H9 (cell line): ENCODE data around the gene FBXO47. TPM values are rescaled to one million over a fixed set of nuclear protein-coding genes. Genes with fewer than 3 reads are reported as not detected.

ENCODE experiments used
- DNase-seq: peaks from one replicate; pipeline ENCODE4 v3.0.0-alpha.2; 2017
- H2AFZ ChIP-seq: one replicate; pipeline ENCODE4 v1.6.1; 2013; ENCODE audit warnings: mild to moderate bottlenecking, low read length, control low read depth, moderate library complexity
- H2AK5ac ChIP-seq: 2 replicates; pipeline ENCODE4 v1.6.1; 2013; ENCODE audit warnings: low read length, control low read depth, mixed read lengths; ENCODE audit not compliant: insufficient read length
- H2BK120ac ChIP-seq: one replicate; pipeline ENCODE4 v1.6.1; 2013; ENCODE audit warnings: low read depth, mild to moderate bottlenecking, low read length, control low read depth, inconsistent platforms; ENCODE audit not compliant: poor library complexity, severe bottlenecking
- H2BK12ac ChIP-seq: 2 replicates; pipeline ENCODE4 v1.6.1; 2013; ENCODE audit warnings: low read length, control low read depth, mixed read lengths, low read depth; ENCODE audit not compliant: insufficient read length
- H2BK15ac ChIP-seq: 2 replicates; pipeline ENCODE4 v1.6.1; 2013; ENCODE audit warnings: low read depth, low read length, control low read depth
- H2BK20ac ChIP-seq: one replicate; pipeline ENCODE4 v1.6.1; 2013; ENCODE audit warnings: low read depth, mild to moderate bottlenecking, low read length, control low read depth, inconsistent platforms; ENCODE audit not compliant: poor library complexity, severe bottlenecking
- H2BK5ac ChIP-seq: 2 replicates; pipeline ENCODE4 v1.6.1; 2013; ENCODE audit warnings: low read length, control low read depth, mixed read lengths; ENCODE audit not compliant: insufficient read length
- H3K14ac ChIP-seq: 2 replicates; pipeline ENCODE4 v1.6.1; 2013; ENCODE audit warnings: low read length, control low read depth; ENCODE audit not compliant: insufficient read depth
- H3K18ac ChIP-seq: 2 replicates; pipeline ENCODE4 v1.6.1; 2013; ENCODE audit warnings: low read depth, mild to moderate bottlenecking, mixed read lengths, low read length, control low read depth; ENCODE audit not compliant: insufficient read length
- H3K23ac ChIP-seq: 2 replicates; pipeline ENCODE4 v1.6.1; 2013; ENCODE audit warnings: low read length, control low read depth, mixed read lengths, low read depth; ENCODE audit not compliant: insufficient read length
- H3K23me2 ChIP-seq: 2 replicates; pipeline ENCODE4 v1.6.1; 2013; ENCODE audit warnings: low read depth, mild to moderate bottlenecking, mixed read lengths, low read length, control low read depth; ENCODE audit not compliant: insufficient read length, poor library complexity, severe bottlenecking
- H3K27ac ChIP-seq: 2 replicates; pipeline ENCODE4 v1.5.1; 2013; ENCODE audit warnings: low read length, control low read depth, mixed read lengths, low read depth; ENCODE audit not compliant: insufficient read length
- H3K27me3 ChIP-seq: 2 replicates; pipeline ENCODE4 v1.6.1; 2013; ENCODE audit warnings: low read length, control low read depth, inconsistent platforms; ENCODE audit not compliant: insufficient read depth
- H3K4ac ChIP-seq: 2 replicates; pipeline ENCODE4 v1.6.1; 2013; ENCODE audit warnings: low read depth, mild to moderate bottlenecking, control low read depth, inconsistent platforms, low read length, moderate library complexity
- H3K4me1 ChIP-seq: 2 replicates; pipeline ENCODE4 v1.6.1; 2013; ENCODE audit warnings: low read length, control low read depth, inconsistent platforms; ENCODE audit not compliant: insufficient read depth
- H3K4me2 ChIP-seq: 2 replicates; pipeline ENCODE4 v1.6.1; 2013; ENCODE audit warnings: low read length, control low read depth, mixed read lengths; ENCODE audit not compliant: insufficient read length, insufficient read depth
- H3K56ac ChIP-seq: 2 replicates; pipeline ENCODE4 v1.6.1; 2013; ENCODE audit warnings: low read depth, mild to moderate bottlenecking, mixed read lengths, low read length, control low read depth; ENCODE audit not compliant: insufficient read length
- H3K79me1 ChIP-seq: 2 replicates; pipeline ENCODE4 v1.6.1; 2013; ENCODE audit warnings: low read depth, mild to moderate bottlenecking, moderate library complexity, low read length, control low read depth, inconsistent platforms; ENCODE audit not compliant: insufficient read depth, poor library complexity, severe bottlenecking
- H3K79me2 ChIP-seq: 2 replicates; pipeline ENCODE4 v1.6.1; 2013; ENCODE audit warnings: low read length, control low read depth, inconsistent platforms; ENCODE audit not compliant: insufficient read depth
- H3K9ac ChIP-seq: 2 replicates; pipeline ENCODE4 v1.6.1; 2013; ENCODE audit warnings: low read length, control low read depth, mixed read lengths; ENCODE audit not compliant: insufficient read length; ENCODE audit errors: extremely low read depth
- H3K9me3 ChIP-seq: one replicate; pipeline ENCODE4 v1.6.1; 2013; ENCODE audit warnings: low read depth, low read length, inconsistent platforms; ENCODE audit not compliant: control insufficient read depth
- H3T11ph ChIP-seq: one replicate; pipeline ENCODE4 v1.6.1; 2013; ENCODE audit warnings: mild to moderate bottlenecking, low read length, control low read depth, inconsistent platforms
- H4K20me1 ChIP-seq: one replicate; pipeline ENCODE4 v1.6.1; 2013; ENCODE audit not compliant: control insufficient read depth, insufficient read length, insufficient read depth
- H4K5ac ChIP-seq: 2 replicates; pipeline ENCODE4 v1.6.1; 2013; ENCODE audit warnings: low read depth, mild to moderate bottlenecking, mixed read lengths, low read length, control low read depth; ENCODE audit not compliant: insufficient read length
- H4K8ac ChIP-seq: replicated peaks from 2 replicates; pipeline ENCODE4 v1.6.1; 2013; ENCODE audit warnings: low read length, control low read depth, mixed read lengths, low read depth; ENCODE audit not compliant: insufficient read length
- H4K91ac ChIP-seq: 2 replicates; pipeline ENCODE4 v1.6.1; 2013; ENCODE audit warnings: low read depth, mild to moderate bottlenecking, moderate library complexity, mixed read lengths, low read length, control low read depth; ENCODE audit not compliant: insufficient read length
- H3K27ac Mint-ChIP-seq, 3 experiments: 2 replicates in 2 of 3; 3 replicates in 1 of 3; pipeline ENCODE4 v1.8.0; 2020 to 2021; ENCODE audit warnings: mixed read lengths in 3 of 3, mild to moderate bottlenecking in 1 of 3, moderate library complexity in 1 of 3
- H3K27me3 Mint-ChIP-seq: 2 replicates; pipeline ENCODE4 v1.8.0; 2021; ENCODE audit warnings: low read depth, mild to moderate bottlenecking, moderate library complexity, mixed read lengths
- H3K36me3 Mint-ChIP-seq, 3 experiments: 2 replicates in 2 of 3; 3 replicates in 1 of 3; pipeline ENCODE4 v1.8.0; 2020 to 2021; ENCODE audit warnings: low read depth in 3 of 3, mixed read lengths in 3 of 3; ENCODE audit not compliant: insufficient read depth in 1 of 3
- H3K4me1 Mint-ChIP-seq, 2 experiments: 2 replicates each; pipeline ENCODE4 v1.8.0; 2020; ENCODE audit warnings: mixed read lengths in 2 of 2
- H3K4me3 Mint-ChIP-seq, 2 experiments: 2 replicates in 1 of 2; 3 replicates in 1 of 2; pipeline ENCODE4 v1.8.0; 2020 to 2021; ENCODE audit warnings: mild to moderate bottlenecking in 2 of 2, mixed read lengths in 2 of 2, moderate library complexity in 1 of 2
- H3K9me3 Mint-ChIP-seq, 2 experiments: 2 replicates in 1 of 2; 3 replicates in 1 of 2; pipeline ENCODE4 v1.8.0; 2020; ENCODE audit warnings: mild to moderate bottlenecking in 2 of 2, mixed read lengths in 2 of 2, moderate library complexity in 1 of 2
- WGBS: extraction: QIAGEN DNeasy Blood & Tissue Kit; methylation state at CpG from one replicate; pipeline ENCODE4 v1.1.7; 2013; ENCODE audit warnings: missing lambda C conversion rate, low lambda C conversion rate, mixed read lengths; ENCODE audit not compliant: insufficient read length; ENCODE audit errors: extremely low coverage; 5-methylcytosine and 5-hydroxymethylcytosine counted together
- total RNA-seq: library from RNA; stranded (reverse); gene quantifications from 2 replicates; pipeline ENCODE4 v1.2.1, GENCODE V29; 2021
- TF ChIP-seq, protein P1 (sequence below): fragments of 200-600 bp; sonication (generic); conservative IDR thresholded peaks from 3 replicates; pipeline ENCODE4 v1.8.0; 2021; ENCODE audit warnings: antibody characterized with exemption, mild to moderate bottlenecking

Gene FBXO47
- total RNA-seq, 1 experiment from 2014 or later: not detected

- no peak overlapping the region for H4K5ac ChIP-seq
- H3K14ac ChIP-seq: no peak overlapping the region
- no peak overlapping the region for H3K27ac ChIP-seq
- no CpG with 5 or more reads among the region's 7 CpGs for WGBS
- no peak overlapping the region for H3K18ac ChIP-seq
- H3K79me1 ChIP-seq: no peaks in the 10 kb centered on the region
- H3K23me2 ChIP-seq: no peaks in the 10 kb centered on the region
- H3K36me3 Mint-ChIP-seq: peaks cover 2 to 51% (median 44%) of the 10 kb centered on the region in 3 experiments; a peak in 5 of 7 replicates
- H2AFZ ChIP-seq: no peak overlapping the region
- H2BK12ac ChIP-seq: no peak overlapping the region
- no peak overlapping the region for H2BK20ac ChIP-seq
- TF ChIP-seq, protein P1, sequence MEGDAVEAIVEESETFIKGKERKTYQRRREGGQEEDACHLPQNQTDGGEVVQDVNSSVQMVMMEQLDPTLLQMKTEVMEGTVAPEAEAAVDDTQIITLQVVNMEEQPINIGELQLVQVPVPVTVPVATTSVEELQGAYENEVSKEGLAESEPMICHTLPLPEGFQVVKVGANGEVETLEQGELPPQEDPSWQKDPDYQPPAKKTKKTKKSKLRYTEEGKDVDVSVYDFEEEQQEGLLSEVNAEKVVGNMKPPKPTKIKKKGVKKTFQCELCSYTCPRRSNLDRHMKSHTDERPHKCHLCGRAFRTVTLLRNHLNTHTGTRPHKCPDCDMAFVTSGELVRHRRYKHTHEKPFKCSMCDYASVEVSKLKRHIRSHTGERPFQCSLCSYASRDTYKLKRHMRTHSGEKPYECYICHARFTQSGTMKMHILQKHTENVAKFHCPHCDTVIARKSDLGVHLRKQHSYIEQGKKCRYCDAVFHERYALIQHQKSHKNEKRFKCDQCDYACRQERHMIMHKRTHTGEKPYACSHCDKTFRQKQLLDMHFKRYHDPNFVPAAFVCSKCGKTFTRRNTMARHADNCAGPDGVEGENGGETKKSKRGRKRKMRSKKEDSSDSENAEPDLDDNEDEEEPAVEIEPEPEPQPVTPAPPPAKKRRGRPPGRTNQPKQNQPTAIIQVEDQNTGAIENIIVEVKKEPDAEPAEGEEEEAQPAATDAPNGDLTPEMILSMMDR: no peak
- H3T11ph ChIP-seq: no peak overlapping the region
- no peak overlapping the region for H2BK120ac ChIP-seq
- H3K79me2 ChIP-seq: no peaks in the 10 kb centered on the region
- no peak overlapping the region for H4K91ac ChIP-seq
- H3K4me3 Mint-ChIP-seq: no peak overlapping the region
- H2BK5ac ChIP-seq: no peak overlapping the region
- peaks cover 19 to 22% of the 10 kb centered on the region in 2 experiments for H3K4me1 Mint-ChIP-seq
- DNase-seq: peak; percentile 46
- H3K9ac ChIP-seq: no peak overlapping the region
- peak overlapping the region; percentile 12 to 43 (median 31); a peak in 5 of 7 replicates for H3K27ac Mint-ChIP-seq
- H3K4ac ChIP-seq: no peak overlapping the region
- H4K20me1 ChIP-seq: peaks cover 2% of the 10 kb centered on the region
- no peaks in the 10 kb centered on the region for H3K4me1 ChIP-seq
- no peak overlapping the region for H3K23ac ChIP-seq
- no peaks in the 10 kb centered on the region for H3K27me3 ChIP-seq
- no peak overlapping the region for H3K56ac ChIP-seq
- no peak overlapping the region for H3K4me2 ChIP-seq
- no peaks in the 10 kb centered on the region for H3K9me3 ChIP-seq
- no peak overlapping the region for H2AK5ac ChIP-seq
- no peaks in the 10 kb centered on the region for H3K9me3 Mint-ChIP-seq
- no peaks in the 10 kb centered on the region for H3K27me3 Mint-ChIP-seq
- H2BK15ac ChIP-seq: no peak overlapping the region
- H4K8ac ChIP-seq: no peak overlapping the region
These were observed 72.9 kb downstream of the FBXO47 start for GRCh38 chr17:38894276-38894675.
